DMS153 treated with DMSO at 0.1 percent for 48 hours (cell line): ENCODE results near the gene TAF13.
"Not testable (repeated sequence)": the region's sequence is repeated elsewhere in the genome, so short reads cannot be mapped to it uniquely, and the experiment has no call there.

Source experiments
- DNase-seq: peaks from one replicate; lab custom pipeline; 2025; ENCODE audit not compliant: unreplicated experiment; lab: John Stamatoyannopoulos, UW

Gene TAF13

GRCh38 chr1:109048335-109048734, 27.5 kb downstream of the TAF13 start:
- DNase-seq, result no peak

- DNase-seq, result no peak
These were observed 28.5 kb downstream of the TAF13 start for GRCh38 chr1:109047339-109047738.

GRCh38 chr1:109046671-109047070, 29.1 kb downstream of the TAF13 start:
- DNase-seq, result no peak

- DNase-seq, result no peak
These were observed 30.2 kb downstream of the TAF13 start for GRCh38 chr1:109045595-109045994.

- DNase-seq, result peak; percentile 69
These were observed 34.0 kb downstream of the TAF13 start, which contains the start of gene WDR47 for GRCh38 chr1:109041621-109042468. Gene WDR47 (minus strand): TSS chr1:109042102. CDS start chr1:109023512, 18,590 bp downstream.

- DNase-seq, result no peak
These were observed 34.7 kb downstream of the TAF13 start for GRCh38 chr1:109040989-109041620.

GRCh38 chr1:109040627-109040988, 35.2 kb downstream of the TAF13 start:
- no peak for DNase-seq

GRCh38 chr1:109034382-109034781, 41.4 kb downstream of the TAF13 start:
- DNase-seq, result no peak

GRCh38 chr1:109029493-109029892, 46.3 kb downstream of the TAF13 start:
- not testable (repeated sequence) for DNase-seq

- DNase-seq, result no peak
These were observed 48.0 kb downstream of the TAF13 start for GRCh38 chr1:109027841-109028240.

GRCh38 chr1:109025694-109026093, 50.1 kb downstream of the TAF13 start:
- no peak for DNase-seq

- no peak for DNase-seq
These were observed 51.2 kb downstream of the TAF13 start for GRCh38 chr1:109024646-109025045.

GRCh38 chr1:109020693-109021257, 55.0 kb downstream of the TAF13 start:
- DNase-seq, result no peak

- not testable (repeated sequence) for DNase-seq
These were observed 58.1 kb downstream of the TAF13 start for GRCh38 chr1:109017719-109018118.

GRCh38 chr1:109017134-109017533, 58.7 kb downstream of the TAF13 start:
- DNase-seq, result no peak
